ENCODE results near the gene SNRPA1. TPM values are rescaled to one million over a fixed set of nuclear protein-coding genes. Genes with fewer than 3 reads are reported as not detected.

The SNRPA1 gene
- total RNA-seq, 1 experiment from 2014 or later: 106 TPM

DNA sequence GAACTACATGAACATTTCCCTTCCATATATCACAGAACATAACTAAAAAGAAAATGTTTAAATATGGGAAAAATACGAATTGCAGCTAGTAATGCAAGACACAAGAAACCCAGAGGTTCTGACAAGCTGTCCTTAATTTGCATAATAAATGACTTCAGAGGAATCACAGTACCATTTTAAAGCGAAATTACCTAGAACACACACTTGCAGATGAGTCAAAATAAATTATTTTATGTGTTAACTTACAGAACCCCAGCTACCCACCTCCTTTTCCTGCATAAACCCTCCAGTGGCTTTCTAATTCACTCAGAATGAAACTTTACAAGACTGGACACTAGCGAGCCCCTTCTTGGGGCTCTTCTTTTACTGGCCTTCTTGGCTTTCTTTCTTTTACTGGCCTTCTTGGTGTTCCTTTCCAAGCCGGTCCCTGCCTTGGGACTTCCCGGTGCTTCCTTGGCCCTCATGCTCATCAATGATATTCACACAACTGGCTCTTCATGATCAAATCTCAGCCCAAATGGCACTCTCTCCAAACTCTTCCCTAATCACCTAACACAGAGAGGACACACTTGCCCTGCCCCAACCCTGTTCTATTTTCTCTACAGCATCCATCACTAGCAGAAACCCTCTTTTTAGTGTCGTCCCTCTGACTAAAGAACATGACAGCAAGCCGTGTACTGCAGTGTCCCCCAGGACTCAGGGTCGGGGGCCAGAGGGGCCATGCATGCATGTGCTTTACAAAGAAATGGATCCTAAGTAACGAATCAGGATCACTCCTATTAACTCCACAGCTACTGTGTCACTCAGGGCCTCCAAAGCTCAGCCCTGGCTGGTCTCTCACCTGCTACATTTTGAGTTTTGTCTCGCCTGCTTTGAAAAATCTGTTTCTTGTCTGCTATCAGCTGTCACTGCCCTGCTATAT, 48.0 kb downstream of the SNRPA1 start:
- in situ Hi-C loops (cut with HindIII; ENCODE audit: low sequenced_read_pairs): no loop called here
- DNase-seq (ENCODE audit: low spot score): no peak

DNA sequence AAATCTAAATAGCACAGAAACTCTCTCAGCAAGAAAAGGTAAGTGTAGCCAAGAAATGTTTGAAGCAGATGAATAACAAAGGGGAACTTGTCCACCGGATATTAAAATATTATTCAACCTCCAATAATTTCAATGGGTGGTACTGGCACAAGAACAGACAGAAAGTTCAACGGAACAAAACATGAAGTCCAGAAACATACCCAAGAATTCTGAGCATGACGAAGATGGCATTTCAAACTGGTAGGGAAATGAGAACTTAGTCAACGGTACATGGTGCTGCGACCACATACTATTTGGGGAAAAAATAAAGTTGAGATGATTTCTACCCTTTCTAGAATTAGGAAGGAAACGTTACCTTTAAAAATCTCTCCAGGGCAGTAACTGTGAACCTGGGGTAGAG, 48.7 kb downstream of the SNRPA1 start:
- in situ Hi-C loops (cut with HindIII; ENCODE audit: low sequenced_read_pairs): no loop called here
- no peak for DNase-seq (ENCODE audit: low spot score)

DNA sequence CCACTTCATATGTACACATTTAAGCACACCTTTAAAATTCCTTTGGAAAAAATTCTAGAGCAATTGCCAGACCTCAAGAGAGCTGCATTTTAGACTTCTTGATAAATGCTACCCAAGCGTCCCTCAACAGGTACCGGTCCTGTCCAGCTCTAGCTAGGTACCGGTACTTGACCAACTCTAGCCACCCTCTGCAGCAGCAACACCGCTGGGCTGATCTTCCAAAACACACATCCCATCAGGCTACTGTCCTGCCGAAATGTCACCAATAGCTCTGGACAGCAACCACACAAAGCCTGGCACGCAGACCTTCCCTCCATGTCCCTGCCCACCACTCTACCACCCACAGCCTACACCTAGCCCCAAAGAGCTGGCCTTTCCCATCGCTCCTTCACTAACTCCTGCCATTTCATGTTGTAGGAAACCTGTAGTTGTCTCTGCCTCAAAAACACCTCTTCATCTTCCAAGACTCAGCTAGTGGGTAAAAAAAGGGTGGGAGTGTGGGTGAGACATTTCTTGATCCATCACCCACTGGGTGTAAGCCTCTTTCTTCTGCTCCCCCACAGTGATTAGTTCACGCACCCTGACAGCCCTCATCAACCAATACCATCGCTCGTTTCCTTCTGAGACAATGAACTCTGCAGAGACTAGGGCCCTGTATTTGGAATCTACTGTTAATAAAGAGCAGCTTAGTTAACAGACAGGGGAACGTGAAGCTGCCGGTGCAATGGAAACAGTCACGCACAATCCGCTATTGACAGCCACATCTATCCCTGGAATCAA, 50.0 kb downstream of the SNRPA1 start:
- in situ Hi-C loops (cut with HindIII; ENCODE audit: low sequenced_read_pairs): loop anchor here (5.0 kb wide), 2 partner anchors 38 to 153 kb away; no protein-coding TSS in a partner anchor
- no peak for DNase-seq (ENCODE audit: low spot score)

- in situ Hi-C loops (cut with HindIII; ENCODE audit: low sequenced_read_pairs): loop anchor here (5.0 kb wide), 2 partner anchors 37 to 152 kb away; no protein-coding TSS in a partner anchor
- no peak for DNase-seq (ENCODE audit: low spot score)
These were observed 50.8 kb downstream of the SNRPA1 start for GRCh38 chr15:101244036-101244781.

- in situ Hi-C loops (cut with HindIII; ENCODE audit: low sequenced_read_pairs): loop anchor here (5.0 kb wide), 2 partner anchors 36 to 151 kb away; no protein-coding TSS in a partner anchor
- no peak for DNase-seq (ENCODE audit: low spot score)
These were observed 51.6 kb downstream of the SNRPA1 start for GRCh38 chr15:101243420-101243819.

GRCh38 chr15:101242999-101243336, 52.1 kb downstream of the SNRPA1 start:
- in situ Hi-C loops (cut with HindIII; ENCODE audit: low sequenced_read_pairs): loop anchor here (5.0 kb wide), 2 partner anchors 36 to 151 kb away; no protein-coding TSS in a partner anchor

DNA sequence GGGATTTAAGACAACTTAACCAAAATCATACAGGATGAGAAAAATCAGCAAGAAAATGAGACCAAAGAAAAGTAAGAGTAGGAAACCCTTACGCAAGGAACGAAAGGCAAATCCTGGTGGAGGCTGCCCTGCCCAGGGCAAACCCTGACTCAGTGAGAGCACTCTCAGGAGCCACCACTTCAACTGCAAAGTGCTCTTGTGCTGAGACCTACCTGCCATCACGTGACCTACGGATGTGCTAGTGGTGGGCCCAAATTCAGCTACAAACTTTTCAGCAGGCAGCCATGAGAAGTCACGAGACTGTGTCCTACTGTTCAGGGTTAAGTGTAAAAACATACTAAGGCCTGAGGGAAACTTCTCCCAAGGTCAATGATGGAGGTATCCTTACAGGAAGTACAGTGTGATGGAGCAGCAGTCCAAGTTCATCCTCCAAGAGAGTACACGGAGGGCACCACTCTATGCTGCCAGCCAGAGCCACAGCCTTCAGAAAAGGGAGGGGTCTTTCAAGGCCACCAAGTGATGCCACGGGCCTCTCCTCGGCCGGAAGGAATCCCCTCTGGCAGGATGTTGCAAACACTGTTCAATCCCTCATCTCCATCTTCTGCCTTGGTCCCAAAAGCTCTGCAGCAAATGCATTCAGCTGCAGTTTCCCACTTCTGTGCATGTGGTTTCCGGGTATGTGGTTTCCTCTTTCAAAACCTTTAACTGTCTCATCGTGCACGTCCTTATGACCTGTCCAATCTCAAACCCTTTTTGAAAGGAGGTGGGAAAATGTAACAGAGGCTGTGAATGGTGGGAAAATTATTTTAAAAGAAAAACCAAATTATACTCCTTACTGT, 52.7 kb downstream of the SNRPA1 start:
- no peak for DNase-seq (ENCODE audit: low spot score)
- in situ Hi-C loops (cut with HindIII; ENCODE audit: low sequenced_read_pairs): loop anchor here (5.0 kb wide), 2 partner anchors 35 to 150 kb away; no protein-coding TSS in a partner anchor

More at GRCh38 chr15:101242999-101243336, 52.1 kb downstream of the SNRPA1 start:
- DNase-seq (ENCODE audit: low spot score): no peak

GRCh38 chr15:101240358-101240757, 54.7 kb downstream of the SNRPA1 start:
- no peak for DNase-seq (ENCODE audit: low spot score)
- in situ Hi-C loops (cut with HindIII; ENCODE audit: low sequenced_read_pairs): loop anchor here (5.0 kb wide), 2 partner anchors 33 to 148 kb away; no protein-coding TSS in a partner anchor

DNA sequence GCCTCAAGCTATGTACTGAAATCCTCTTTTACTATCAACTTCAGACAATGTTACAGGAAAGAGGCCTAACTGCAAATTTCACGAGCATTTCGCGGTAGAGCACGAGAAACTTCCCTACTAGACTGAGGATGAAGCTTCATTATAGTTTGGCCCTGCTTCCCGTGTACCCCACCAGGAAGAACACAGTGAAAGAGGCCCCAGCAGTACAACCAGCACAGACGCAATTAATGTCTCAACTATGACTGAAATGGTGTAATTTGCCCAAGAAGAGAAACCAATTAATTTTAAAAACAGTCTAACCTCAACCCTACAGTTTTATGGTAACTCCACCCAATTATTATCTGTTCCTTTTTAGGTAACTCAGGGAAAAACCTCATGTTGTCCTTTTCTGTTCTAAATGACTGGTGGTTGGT, 55.3 kb downstream of the SNRPA1 start:
- DNase-seq (ENCODE audit: low spot score): no peak
- in situ Hi-C loops (cut with HindIII; ENCODE audit: low sequenced_read_pairs): loop anchor here (5.0 kb wide), 2 partner anchors 32 to 147 kb away; no protein-coding TSS in a partner anchor

- DNase-seq (ENCODE audit: low spot score): no peak
- in situ Hi-C loops (cut with HindIII; ENCODE audit: low sequenced_read_pairs): no loop called here
These were observed 57.8 kb downstream of the SNRPA1 start for GRCh38 chr15:101237251-101237650.

DNA sequence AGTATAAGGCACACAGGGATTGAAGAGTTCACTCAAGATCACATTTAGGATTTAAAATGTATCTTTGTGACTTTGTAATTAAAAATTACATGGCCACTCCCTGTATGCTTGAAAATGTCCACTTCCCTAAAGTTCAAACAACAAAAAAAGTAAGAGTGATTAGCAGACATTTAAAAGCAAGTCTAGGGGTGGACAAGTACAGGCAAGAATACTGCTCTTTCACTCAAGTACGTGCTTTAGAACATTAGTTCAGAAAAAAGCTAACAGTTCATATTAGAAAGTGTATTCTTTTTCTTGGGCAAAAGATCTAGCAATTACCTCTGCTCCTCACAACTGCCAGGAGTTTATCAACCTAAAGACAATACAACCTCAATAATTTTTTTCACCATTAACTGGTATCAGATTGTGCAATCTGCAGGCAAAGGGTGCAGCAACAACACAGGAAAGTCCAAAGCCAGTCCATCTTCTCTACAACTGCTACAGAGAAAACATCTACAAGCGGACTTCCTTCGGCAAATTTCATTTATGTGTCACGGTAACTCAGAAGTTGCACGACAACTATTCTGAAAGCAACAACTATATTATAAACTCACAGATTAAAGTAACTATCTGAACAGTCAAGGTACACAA, 61.3 kb downstream of the SNRPA1 start:
- in situ Hi-C loops (cut with HindIII; ENCODE audit: low sequenced_read_pairs): no loop called here
- no peak for DNase-seq (ENCODE audit: low spot score)

GRCh38 chr15:101232677-101233076, 62.4 kb downstream of the SNRPA1 start:
- peak; percentile 58 for DNase-seq (ENCODE audit: low spot score)
- in situ Hi-C loops (cut with HindIII; ENCODE audit: low sequenced_read_pairs): no loop called here

Other genes starting within 250 kb of the SNRPA1 start
- gene CHSY1, start 43.2 kb downstream of the SNRPA1 start, total RNA-seq (2014; rRNA removed; shearing (Covaris generic)): 9.5 and 11.0 TPM in 2 replicates
- 61.7 and 62.5 TPM in 2 replicates for gene SELENOS, start 17.8 kb downstream of the SNRPA1 start, total RNA-seq (2014; rRNA removed; shearing (Covaris generic))
- gene PCSK6, start 194.5 kb upstream of the SNRPA1 start, total RNA-seq (2014; rRNA removed; shearing (Covaris generic)): 0.06 and 0.37 TPM in 2 replicates